GM12873 (cell line): ENCODE results near the gene EXOC4.

Experiments used
- TF ChIP-seq, protein P1 (sequence below): IDR thresholded peaks from 2 replicates; pipeline ENCODE4 v1.5.1; 2012; ENCODE audit warnings: low read depth, mild to moderate bottlenecking, moderate library complexity, low read length, control low read depth; ENCODE audit not compliant: insufficient read depth; ENCODE audit errors: missing control alignments

Gene EXOC4

DNA sequence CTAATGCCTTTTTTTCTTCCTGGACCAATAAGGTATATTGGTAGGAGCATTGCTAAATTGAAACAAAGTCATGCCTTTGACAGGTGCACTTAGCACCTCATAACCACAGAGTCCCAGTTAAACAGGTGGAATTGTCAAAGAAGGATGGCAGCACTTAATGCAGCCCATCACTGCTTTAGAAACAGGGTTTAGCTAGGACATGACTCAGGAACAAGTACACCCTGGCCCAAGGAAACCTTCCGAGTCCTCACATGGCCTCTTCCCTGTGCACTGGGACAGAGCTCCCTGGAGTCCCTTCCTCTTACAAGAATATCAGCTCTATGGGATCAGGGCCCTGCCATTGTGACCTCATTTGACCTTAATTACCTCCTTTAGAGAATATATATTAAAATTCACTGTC, 382.7 kb downstream of the EXOC4 start:
- TF ChIP-seq, protein P1, sequence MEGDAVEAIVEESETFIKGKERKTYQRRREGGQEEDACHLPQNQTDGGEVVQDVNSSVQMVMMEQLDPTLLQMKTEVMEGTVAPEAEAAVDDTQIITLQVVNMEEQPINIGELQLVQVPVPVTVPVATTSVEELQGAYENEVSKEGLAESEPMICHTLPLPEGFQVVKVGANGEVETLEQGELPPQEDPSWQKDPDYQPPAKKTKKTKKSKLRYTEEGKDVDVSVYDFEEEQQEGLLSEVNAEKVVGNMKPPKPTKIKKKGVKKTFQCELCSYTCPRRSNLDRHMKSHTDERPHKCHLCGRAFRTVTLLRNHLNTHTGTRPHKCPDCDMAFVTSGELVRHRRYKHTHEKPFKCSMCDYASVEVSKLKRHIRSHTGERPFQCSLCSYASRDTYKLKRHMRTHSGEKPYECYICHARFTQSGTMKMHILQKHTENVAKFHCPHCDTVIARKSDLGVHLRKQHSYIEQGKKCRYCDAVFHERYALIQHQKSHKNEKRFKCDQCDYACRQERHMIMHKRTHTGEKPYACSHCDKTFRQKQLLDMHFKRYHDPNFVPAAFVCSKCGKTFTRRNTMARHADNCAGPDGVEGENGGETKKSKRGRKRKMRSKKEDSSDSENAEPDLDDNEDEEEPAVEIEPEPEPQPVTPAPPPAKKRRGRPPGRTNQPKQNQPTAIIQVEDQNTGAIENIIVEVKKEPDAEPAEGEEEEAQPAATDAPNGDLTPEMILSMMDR, result no peak

DNA sequence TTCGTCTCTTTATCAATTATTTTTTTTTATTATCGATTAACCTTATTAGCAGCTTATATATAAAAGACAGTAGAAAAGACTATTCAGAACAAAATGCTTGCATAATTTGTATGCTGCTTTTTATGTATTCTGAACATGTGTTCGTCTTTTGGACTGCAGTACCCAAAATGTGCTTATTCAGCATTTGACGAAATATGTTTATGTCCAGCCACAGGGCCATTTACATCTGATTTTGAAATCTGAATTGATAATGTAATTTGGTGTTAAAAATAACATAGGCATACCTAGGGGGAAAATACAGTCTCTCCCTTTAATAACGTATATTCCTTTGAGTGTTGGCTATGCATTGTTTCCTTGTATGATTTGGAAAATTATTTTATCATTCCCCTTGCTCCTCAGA, 386.0 kb downstream of the EXOC4 start:
- TF ChIP-seq, protein P1, result no peak

DNA sequence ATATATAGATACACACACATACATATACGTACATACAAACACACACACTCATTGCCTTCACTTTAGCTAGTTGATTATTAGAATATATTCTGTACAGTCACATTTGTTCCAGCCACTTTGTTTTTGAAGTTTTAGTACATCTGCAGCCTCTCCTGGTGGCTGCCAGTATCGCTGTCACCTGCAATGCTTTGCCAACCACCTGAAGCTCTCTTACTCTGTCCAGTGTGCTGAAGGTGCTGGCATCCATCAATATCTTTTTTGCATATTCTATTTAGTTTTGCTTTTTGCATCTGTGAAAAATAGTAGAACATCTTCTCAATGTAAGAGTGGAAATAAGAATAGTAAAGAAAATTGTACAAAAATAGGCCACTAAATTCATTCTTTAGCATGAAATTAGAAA, 388.6 kb downstream of the EXOC4 start:
- TF ChIP-seq, protein P1, result no peak

DNA sequence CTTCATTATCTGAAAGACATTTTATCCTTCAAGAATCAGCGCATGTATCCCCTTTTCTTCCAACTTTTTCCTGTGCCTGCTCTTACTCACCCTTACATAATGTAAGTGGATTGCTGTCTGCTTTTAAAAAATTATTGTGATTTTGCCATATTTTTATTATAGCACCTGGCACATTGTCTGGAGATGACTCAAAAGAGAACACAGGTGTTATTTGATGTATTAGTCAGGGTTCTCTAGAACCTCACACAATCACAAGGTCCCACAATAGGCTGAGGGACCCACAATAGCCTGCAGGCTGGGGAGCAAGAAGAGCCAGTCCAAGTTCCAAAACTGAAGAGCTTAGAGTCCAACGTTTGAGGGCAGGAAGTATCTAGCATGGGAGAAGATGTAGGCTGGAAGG, 390.0 kb downstream of the EXOC4 start:
- TF ChIP-seq, protein P1, result no peak

DNA sequence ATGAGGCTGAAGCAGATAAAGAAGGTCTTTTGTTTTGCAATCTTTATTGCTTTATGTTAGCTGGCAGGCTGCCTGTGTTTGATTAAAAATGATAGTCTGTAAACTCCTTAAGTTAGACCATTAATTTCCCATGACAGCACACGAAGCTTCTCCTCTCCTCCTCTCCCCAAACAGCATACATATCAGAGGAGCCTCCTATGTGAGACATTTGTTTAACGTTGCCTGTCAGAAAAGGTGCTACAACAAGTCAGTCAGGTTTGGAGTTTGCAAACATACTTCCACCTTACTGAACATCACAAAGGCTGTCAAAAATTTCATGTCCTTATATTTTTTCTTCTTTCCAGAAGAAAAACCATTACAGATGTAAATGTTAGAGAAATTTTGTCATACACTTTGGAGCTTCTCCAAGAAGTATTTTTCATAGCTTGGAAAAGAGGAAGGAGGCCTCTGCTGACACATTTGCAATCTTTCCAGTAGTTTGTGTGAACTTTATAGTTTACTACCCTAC, 393.1 kb downstream of the EXOC4 start:
- TF ChIP-seq, protein P1, result no peak

DNA sequence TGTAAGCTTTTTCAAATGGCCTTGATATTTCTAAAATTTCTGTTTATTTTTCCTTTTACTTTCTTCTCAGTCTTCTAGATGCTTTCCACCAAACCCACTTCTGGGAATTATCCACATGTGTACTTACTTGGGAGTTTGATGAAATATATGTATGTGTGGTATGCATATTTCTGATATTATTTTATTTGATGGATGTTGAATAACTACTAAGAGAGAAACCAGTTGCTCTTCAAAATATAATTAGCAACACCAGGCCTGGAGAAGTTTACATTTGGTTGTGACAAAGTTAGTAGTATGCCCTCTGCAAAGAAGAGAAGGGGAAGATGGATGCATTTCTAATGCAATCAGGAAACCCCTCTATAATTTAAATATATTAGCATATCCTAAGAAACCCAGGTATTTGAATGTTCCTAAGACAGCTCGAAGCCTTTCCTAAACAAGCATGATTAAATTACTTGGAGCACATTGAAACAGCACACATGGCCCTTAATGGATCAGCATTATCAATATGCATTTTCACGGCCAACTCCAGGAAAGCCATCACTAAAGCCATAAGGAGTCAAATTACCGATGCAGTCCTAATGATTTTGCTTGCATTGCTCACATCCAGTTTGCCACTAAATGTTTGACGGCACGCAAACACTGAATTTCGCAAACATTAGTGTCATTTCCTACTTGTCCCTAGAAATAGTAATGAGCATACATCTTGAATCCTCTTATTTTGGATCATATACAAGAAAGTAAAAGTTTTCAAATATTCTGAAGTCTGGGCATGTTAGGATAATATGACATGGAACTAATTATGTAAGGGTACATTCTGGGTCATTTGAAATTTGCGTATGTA, 393.8 kb downstream of the EXOC4 start:
- TF ChIP-seq, protein P1, result no peak

DNA sequence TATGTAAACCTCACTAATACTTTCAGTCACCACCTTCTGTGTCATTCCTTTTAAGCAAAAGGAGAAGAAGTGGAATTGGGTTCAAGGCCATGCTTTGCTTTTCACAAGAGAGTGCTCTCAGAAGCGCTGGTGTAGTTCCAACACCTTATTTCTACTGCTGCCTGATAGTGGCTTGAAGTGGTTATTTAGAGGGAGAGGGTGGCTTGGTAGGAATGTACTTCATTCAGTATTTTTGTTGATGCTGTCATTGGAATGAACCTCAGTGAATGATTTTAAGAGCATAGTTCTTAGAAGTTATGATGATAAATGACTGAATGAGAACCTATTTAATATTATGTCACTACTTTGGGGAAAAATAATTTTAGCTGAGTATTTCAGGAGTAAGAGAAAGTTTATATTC, 396.7 kb downstream of the EXOC4 start:
- TF ChIP-seq, protein P1, result no peak
